ENCODE results near the gene MANF. TPM values are rescaled to one million over a fixed set of nuclear protein-coding genes. Genes with fewer than 3 reads are reported as not detected.
A peak's percentile ranks its signal among the peaks of the same experiment; 100 is the strongest.

MANF gene
- total RNA-seq, 1 donor from 2014 or later, result 51.6 TPM

DNA sequence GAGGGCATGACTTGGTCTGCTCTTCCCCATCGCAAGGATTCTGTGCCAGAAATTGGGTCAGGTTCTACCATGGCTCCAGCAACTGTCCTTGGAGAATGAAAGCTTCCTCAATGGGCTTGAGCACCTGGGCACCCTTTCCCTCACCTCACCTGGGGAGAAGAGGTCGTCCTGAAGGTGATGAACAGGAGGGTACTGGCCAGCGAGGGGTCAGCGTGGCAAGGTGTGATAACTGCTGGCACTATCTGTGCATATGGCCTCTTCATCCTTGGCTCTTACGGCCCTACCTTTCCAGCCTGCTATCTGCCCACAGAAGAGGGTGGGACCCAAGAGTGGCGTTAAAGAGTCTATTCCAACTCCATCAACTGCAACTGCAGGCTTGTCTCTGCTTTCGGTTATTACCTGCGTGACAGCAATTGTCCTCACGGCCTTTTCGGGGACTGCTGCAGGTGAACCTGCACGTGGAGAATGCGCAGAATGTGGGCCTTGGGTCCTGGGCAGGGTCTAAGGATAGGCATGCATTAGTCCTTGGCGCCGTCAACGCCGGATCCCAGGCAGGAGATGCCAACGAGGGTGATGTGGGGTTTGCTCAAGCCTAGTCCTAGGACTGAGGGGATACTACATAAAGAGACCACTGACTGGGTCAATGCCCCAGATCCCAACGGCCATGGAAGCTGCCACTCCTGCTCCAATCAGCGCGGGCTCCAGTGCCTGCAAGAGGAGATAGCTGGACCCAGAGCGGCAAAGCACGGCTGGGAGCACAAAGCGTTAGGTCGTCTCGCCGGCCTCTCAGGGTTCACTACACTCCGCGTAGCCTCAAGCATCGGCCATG, 5.4 kb downstream of the MANF start:
- no peak for DNase-seq (ENCODE audit: low read depth)

DNA sequence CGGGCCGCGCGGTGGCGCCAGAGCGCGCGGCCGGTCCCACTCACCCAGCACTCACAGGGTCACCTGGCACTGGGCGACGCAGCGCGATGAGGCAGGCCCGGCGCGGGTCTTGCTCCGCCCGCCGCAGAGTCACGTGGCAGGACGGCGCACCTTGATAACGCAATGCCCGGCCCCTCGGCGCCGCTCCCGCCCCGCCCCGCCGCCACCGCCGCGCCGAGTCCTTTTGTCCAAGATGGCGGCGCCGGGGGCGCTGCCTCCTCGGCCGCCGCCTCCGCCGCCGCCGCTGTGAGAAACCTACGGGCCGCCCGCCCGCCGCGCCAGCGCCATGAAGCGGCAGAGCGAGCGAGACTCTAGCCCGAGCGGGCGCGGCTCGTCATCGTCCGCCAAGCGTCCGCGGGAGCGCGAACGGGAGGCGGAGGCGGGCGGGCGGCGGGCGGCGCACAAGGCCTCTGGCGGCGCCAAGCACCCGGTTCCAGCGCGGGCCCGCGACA, 6.0 kb downstream of the MANF start, which contains the start of gene RBM15B:
TSS of gene RBM15B (plus strand) at position 211 of the 491 bp plus-strand sequence. CDS start at position 326, 115 bp downstream.
- DNase-seq (ENCODE audit: low read depth), result peak; percentile 82

DNA sequence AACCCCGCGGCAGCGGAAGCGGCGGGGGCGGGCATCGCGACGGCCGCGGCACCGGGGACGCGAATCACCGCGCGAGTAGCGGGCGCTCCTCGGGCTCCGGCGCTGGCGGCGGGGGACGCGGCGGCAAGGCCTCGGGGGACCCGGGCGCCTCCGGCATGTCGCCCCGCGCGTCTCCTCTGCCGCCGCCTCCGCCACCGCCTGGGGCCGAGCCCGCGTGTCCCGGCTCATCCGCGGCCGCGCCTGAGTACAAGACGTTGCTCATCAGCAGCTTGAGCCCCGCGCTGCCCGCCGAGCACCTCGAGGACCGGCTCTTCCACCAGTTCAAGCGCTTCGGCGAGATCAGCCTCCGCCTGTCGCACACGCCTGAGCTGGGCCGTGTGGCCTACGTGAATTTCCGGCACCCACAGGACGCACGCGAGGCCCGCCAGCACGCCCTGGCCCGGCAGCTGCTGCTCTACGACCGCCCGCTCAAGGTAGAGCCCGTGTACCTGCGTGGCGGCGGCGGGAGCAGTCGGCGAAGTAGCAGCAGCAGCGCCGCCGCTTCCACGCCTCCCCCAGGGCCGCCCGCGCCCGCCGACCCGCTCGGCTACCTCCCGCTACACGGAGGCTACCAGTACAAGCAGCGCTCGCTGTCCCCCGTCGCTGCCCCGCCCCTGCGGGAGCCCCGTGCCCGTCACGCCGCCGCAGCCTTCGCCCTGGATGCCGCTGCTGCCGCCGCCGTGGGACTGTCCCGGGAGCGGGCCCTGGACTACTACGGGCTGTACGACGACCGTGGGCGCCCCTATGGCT, 6.7 kb downstream of the MANF start:
- DNase-seq (ENCODE audit: low read depth), result no peak

DNA sequence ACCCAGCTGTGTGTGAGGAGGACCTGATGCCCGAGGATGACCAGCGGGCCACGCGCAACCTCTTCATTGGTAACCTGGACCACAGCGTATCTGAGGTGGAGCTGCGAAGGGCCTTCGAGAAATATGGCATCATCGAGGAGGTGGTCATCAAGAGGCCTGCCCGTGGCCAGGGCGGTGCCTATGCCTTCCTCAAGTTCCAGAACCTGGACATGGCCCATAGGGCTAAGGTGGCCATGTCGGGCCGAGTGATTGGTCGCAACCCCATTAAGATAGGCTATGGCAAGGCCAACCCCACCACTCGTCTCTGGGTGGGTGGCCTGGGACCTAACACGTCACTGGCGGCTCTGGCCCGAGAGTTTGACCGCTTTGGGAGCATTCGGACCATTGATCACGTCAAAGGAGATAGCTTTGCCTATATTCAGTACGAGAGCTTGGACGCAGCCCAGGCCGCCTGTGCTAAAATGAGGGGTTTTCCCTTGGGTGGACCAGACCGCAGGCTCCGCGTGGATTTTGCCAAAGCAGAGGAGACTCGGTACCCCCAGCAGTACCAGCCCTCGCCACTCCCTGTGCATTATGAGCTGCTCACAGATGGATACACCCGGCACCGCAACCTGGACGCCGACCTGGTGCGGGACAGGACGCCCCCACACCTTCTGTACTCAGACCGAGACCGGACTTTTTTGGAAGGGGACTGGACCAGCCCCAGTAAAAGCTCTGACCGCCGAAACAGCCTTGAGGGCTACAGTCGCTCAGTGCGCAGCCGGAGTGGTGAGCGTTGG, 7.5 kb downstream of the MANF start:
- DNase-seq (ENCODE audit: low read depth), result no peak

DNA sequence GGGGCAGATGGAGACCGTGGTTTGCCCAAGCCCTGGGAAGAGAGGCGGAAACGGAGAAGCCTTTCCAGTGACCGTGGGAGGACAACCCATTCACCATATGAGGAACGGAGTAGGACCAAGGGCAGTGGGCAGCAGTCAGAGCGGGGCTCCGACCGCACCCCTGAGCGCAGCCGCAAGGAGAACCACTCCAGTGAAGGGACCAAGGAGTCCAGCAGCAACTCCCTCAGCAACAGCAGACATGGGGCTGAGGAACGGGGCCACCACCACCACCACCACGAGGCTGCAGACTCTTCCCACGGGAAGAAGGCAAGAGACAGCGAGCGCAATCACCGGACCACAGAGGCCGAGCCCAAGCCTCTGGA, 8.0 kb downstream of the MANF start:
- DNase-seq (ENCODE audit: low read depth), result no peak

DNA sequence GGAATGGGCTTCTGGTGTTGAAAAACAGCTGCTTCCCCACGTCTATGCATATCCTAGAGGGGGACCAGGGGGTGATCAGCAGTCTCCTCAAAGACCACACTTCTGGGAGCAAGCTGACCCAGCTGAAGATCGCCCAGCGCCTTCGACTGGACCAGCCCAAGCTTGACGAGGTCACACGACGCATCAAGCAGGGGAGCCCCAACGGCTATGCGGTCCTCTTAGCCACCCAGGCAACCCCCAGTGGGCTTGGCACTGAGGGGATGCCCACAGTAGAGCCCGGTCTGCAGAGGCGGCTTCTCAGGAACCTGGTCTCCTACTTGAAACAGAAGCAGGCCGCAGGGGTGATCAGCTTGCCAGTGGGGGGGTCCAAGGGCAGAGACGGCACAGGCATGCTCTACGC, 8.5 kb downstream of the MANF start:
- no peak for DNase-seq (ENCODE audit: low read depth)

DNA sequence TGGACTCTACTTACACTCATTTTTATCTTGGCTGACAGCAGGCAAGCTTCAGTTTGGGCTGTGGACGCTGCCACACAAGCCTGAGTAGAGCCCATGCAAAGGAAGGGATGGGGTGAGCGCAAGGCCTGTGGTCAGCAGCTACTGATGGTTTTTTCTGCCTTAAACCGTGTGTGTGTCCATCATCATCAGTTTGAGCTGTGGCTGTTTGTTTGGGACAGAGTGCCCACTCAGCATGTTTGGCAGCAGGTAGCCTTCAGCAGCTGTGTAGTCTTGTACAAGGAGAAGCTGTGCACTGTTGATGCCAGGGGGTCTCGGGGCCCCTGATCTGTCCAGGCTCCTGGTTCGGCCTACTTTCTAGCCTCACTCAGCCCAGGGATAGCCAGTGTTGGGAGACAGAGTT, 9.4 kb downstream of the MANF start:
- DNase-seq (ENCODE audit: low read depth), result no peak

DNA sequence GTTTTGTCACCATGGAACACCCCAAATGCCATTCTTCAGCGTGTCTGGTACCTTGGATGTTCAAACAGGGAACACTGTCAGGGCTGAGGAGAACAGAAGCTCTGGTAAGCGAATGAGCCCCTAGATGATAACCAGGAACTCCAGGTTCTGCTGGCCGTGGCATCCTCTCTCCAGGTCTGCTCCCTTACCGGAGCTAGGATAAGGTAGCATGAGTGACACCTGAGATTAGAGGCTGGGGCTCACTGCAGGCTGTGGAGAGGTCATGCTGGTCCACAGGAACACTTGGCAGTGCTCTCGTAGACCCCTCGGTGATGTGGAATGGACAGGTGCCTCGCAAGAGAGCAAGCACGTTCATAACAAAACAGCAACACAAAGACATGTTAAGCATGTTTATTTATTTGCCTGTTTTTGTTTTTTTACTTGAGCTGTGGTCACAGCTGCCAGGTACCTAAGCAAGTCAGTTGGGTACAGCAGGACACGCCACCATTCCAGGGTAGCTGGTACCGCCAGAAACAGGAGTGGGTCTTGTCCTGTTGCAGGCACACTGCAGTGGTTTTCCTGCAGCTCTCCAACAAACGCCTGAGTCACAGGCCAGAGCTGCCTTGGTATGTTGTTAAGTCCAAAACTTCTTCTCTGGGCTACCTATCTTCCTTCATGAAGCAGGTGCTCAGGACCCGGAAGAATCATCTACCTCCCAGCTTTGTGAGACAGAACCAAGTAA, 10.6 kb downstream of the MANF start:
- no peak for DNase-seq (ENCODE audit: low read depth)

DNA sequence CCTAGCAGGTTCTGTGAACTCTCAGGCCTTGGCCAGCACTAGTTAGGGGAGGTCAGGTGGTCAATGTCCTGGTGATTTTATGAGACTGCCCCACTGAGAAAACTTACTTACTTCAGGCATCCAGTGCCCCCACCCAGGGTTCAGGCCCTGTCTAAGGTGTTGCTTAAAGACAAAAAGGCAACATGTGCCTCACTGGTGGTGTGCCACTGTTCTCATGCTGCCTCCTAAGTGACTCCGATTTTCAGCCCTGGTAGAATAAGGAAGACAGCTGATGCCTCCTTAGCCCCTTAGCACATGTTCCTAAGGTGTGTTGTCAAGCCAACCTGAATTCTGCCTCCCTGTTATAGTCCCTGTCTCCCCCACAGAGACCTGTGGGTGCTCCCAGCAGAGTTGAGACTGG, 11.3 kb downstream of the MANF start:
- no peak for DNase-seq (ENCODE audit: low read depth)

DNA sequence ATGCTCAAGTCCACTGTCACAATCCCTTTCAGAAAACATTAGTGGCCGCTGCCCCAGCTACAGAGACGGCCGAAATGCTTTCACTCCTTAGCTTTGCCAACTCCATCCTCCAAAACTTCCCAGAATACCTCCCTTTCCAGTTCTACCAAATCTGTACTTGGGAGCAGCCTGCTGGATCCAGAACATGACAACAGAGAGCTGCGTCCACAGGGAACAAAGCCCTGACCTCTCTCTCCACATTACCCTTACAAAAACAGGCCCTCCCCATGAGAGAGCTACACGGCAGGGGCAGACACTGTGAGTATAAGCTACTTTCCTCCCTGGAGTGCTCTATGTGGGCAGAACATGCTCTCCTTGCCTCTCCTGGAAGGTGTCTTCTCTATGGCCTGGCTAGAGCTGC, 12.3 kb downstream of the MANF start:
- DNase-seq (ENCODE audit: low read depth), result no peak

DNA sequence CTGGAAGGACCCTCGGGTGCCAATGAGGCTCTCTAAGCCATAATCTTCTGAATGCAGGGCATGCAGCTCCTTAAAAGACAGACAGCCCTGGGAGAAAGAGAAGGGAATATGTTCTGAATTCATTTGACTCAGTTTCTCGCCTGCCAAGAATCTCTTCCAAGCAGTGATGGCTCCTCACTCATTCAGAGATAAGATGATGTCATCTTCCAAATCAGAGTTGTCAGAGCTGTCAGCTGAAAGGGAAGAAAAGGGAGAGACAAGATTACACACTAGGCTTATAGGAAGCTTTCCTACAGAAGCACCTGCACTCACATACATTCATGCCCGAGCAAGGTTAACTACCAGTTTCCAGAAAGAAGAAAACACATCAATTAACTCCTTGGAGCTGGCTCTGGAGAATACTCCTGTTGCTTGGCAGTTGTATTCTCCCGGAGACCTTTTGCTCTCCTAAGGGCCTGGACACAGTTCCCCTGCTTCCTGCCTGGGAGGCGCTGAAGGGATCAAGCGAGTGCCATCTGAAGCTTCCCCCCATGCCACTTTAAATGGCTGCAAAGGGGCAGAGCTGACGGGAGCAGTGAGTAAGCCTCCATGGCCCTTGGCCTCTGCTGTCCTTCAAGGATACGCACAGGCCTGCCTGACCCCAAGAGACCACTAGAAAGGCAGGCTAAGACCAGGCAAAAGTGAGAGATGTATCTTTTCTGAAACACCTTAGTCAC, 13.7 kb downstream of the MANF start:
- no peak for DNase-seq (ENCODE audit: low read depth)

DNA sequence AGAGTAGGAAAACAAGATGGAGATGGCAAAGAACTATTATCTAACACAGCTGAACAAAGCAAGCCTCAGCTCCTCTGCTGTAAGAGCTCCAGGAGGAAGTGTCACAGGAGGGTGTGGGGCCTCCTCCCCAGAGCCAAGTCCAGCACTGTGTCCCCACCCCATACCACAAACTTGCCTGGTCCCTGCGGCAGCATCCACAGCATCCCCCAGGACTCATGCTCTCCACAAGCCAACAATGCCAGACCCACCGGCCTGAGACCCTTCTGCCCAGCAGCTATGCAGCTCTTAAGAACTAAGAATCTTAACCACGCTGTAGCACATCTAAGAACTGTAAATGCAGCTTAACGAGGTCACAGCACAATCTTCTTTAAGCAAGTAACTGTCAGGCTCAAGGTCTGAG, 15.1 kb downstream of the MANF start:
- DNase-seq (ENCODE audit: low read depth), result no peak

DNA sequence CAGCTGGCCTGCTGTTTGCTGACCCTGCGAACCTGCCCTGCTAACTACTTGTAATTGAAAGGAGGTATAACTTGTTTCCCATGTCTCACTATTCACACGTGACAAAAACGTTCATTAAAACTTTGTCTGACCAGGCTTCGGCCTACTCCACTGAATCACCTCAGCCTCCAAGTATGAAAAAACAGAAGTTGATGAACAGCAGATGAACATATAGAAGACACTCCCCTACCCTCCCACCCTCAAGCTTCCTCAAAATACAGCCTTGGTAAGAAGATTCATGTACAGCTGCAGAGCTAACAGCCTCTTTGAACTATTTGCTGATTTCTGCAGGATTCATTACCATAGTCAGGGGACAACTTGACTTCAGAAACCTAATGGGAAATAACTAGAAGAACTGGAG, 16.6 kb downstream of the MANF start:
- DNase-seq (ENCODE audit: low read depth), result no peak

DNA sequence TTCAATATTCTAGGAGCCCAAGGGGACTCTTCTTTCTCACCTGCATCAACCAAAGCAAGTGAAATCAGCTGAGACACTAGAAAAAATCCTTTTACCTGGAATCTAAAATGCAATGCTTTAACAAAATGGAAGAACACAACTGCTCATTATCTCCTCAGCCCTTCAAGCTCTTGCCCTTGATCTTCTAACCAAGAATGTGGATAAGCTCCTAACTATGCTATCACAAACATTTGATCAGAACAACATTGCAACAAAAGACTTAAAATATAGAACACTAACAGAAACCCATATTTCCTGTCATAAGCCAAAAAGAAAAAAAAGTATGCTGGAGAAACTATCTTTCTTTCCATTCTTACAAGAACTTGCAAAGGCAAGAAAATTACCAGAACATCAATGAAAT, 18.6 kb downstream of the MANF start:
- DNase-seq (ENCODE audit: low read depth), result no peak

DNA sequence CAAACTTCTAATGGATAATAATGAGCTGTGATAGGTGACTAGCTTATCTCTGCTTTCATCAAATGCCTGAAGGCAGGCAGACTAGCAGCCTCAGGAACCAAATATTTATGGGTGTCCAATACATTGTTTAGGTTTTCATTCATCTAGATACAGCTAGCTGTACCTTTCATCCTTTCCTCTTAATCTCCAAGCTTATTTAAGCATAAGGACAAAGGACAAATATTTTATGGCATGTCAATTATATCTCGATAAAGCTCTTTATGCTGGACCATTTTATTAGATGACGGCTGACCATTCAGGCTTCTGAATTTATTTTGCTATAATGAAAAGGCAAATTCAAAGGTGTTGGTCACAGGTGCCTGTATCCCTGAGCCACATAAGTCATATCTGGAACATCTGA, 22.9 kb downstream of the MANF start:
- no peak for DNase-seq (ENCODE audit: low read depth)

DNA sequence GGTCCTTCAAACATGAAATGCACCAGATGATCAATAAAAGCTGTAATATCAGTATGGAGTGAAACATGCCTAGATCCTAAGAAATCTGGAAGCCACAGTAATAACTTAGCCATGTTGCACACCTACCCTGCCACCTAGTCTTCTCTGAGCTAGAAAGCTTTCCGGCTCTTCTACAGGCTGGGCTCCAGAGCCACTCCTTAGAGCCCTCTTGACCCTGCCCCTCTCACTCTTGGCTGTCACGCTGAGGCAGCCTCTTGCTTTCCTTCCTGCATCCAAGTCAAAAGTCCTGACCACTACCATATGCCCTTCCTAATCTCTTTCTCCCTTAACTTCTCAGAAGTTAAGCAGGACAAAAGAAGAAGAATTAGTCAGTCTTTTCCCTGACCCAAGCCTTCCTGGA, 23.7 kb downstream of the MANF start:
- DNase-seq (ENCODE audit: low read depth), result no peak

DNA sequence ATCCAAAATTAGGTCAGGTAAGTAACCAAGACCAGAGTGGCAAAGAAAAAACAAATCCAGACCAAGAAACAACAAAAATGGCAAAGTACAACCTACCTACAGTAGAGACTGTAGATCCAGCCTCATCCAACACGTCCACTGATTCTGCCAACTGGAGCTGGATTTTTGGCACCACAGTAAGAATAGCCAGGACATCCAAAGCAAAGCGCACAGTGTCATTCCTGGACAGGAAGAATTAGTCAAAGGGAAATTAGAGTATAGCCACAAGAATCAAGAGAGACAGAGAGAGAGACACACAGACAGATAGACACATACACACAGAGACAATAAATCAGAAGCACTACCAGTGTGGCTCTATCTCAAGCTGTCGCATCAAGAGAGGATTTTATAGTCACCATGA, 37.1 kb downstream of the MANF start:
- DNase-seq (ENCODE audit: low read depth), result no peak

DNA sequence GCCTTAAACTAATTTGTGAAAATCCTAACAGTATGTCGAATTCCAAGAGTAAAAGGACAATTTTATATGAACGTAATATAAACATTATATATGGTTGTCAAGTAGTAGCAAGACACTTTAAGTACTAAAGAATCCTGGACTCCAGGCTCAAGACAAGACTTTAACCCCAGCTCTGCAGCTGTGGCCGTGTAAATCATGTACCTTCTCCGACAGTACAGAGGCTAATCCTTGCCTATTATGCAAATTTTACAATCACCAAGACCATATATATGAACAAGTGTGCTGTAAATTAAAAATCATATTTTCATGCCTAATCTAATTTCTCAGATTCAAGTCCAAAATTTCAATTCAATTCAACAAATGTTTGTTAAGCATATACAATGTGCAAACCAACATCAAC, 41.8 kb downstream of the MANF start:
- DNase-seq (ENCODE audit: low read depth), result no peak

DNA sequence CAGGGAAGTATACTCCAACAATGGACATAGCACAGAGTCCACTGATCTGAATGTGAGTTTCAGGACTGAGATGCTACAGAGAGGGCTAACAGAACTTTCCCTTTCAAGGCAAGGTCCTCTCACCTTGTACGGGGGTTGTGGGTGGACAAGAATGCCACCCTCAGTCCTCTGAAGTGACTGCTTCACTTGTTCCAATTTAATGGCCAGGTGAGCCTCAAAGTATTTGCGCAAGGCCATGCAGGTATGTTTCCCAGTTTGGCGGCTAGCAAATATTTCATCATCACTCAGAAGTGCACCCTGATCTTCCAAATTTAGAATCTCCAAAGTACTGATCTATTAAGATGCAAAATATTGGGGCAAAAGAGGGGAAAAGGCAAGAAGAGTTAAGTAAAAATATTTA, 44.0 kb downstream of the MANF start:
- DNase-seq (ENCODE audit: low read depth), result no peak

DNA sequence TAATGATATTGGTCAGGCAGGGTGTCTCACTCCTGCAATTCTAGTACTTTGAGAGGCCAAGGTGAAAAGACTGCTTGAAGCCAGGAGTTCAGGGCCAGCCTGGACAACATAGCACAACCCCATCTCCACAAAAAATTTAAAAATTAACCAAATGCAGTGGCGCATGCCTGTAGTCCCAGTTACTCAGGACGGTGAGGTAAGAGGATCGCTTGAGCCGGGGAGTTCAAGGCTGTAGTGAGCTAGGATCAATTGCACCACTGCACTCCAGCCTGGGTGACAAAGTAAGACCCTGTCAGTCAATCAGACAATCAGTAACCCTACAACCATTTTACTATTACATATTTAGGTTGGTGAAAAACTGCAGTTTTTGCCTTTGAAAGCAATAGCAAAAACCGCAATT, 49.0 kb downstream of the MANF start:
- DNase-seq (ENCODE audit: low read depth), result no peak

DNA sequence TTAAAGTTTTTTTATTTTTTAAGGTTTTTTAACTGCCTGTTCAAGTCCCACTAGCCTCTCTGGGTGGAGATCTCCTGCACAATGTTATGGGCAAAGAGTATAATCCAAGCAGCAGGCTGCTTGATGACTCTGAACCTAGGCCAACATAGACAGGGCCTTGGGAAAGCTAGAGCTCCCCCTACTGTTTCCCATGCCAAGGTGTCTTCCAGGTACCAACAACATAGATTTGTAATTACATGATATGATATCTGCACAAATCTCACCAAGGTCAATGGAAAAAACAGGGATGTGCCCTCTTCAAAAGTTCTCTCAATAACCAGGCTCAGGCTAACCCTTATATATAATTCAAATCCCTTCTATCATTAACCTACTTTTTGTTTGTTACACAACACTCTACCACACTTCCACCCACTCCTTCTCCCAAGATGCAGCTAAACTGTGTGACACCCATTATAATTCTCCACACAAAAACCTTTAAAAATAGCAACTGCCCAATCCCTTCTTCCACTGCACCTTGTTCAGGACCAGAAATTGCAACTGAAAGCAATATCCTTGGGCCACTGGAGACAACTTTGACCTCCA, 49.7 kb downstream of the MANF start:
- peak; percentile 61 for DNase-seq (ENCODE audit: low read depth)

Data from renal cortical epithelial cell (primary cell).